ENCODE results near the gene CEBPB.
"Not testable (repeated sequence)": the region's sequence is repeated elsewhere in the genome, so short reads cannot be mapped to it uniquely, and the experiment has no call there.

CEBPB gene

DNA sequence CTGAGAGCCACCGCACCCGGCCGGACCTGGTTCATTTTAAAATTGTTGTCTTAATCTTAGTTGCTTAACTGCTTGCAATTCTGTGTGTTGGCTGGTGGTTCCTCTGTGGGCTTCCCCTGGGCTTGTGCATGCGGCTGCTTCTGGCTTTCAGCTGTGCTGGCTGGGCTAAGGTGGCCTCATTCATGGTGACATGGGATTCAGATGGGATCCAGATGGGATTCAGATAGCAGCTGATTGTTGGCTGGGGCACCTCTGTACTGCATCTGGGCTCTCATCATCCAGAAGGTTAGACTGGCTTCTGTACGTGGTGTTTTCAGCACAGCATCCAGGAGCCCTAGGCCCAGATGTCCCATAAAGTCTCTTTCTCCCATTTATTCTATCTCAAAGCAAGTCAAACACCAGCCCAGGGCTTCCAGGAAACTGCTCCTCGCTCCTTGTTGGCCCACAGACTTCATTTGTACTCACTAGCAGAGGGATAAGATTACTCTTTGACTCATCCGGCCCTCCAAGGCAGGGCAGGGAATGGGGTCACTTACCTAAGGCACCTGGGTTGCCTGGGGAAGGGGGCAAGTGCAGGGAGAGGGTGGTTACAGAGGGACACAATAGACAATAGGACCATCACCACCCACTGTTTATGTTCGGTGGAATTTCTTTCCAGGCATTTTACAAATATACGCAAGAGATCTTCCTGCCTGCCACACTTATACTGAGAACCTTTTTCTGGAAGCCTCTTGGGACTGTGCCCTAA lies 26.9 kb upstream of the CEBPB start:
- H3K27ac ChIP-seq = peak overlapping the region in 1 of 11 experiments; percentile 6; a peak in 1 of 22 replicates
- H3K36me3 ChIP-seq = no peaks in the 10 kb centered on the region
- H3K9ac ChIP-seq = peak overlapping the region in 1 of 11 experiments; percentile 5; a peak in 2 of 22 replicates

DNA sequence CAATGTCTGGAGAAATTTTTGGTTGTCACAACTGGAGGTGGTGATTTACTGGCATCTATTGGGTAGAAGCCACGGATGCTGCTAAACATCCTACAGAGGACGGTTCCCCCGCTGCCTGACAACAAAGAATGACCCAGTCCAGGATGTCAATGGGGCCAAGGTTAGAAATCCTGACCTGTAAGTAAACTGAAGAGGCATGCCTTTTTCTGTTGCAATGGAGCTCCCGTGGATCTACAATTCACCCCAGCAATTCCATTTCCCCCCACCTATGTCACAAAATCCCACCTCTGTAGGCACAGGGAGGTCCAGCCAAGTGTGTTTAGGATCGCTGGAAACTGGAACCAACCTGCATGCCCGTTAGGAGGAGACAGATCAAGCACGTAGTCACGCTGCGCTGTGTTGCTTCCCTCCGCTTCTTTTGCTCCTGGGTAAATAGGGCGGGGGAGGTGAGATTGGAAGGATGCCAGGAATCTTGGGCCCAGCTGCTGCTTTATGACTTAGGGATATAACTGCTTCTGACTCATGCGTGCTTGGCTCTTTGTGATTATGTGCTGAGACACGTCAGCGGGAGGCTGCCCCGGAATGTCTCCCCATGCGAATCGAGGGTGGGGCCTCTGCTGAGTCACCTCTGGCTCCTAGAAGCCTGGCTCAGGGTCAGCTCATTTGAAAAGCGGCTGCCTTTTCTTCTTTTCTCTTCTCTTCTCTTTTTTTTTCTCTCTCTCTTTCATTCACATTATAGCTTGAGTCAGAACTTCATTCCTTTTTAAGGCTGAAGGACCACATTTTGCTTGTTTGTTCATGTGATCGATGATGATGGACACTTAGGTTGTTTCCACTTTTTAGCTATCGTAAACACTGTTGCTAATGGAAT lies 24.7 kb upstream of the CEBPB start:
- Histone ChIP-seq H3K27ac (peak overlapping the region in 10 of 11 experiments; percentile 49 to 79 (median 76); a peak in 21 of 22 replicates), H3K4me2 (peak overlapping the region; percentile 80 to 95 (median 83)), H3K36me3 (no peaks in the 10 kb centered on the region), H3K27me3 (no peaks in the 10 kb centered on the region), H3K4me3 (peak overlapping the region; percentile 16 to 60 (median 40); a peak in 13 of 20 replicates), H4K20me1 (no peaks in the 10 kb centered on the region), H3K4me1 (peaks cover 17 to 23% (median 21%) of the 10 kb centered on the region in 10 experiments), H3K9ac (peak overlapping the region; percentile 33 to 73 (median 70); a peak in 21 of 22 replicates), H3K9me3 (replicated peaks in 1 of 11) (no peaks in the 10 kb centered on the region)
- 0 out of 22 replicates have a peak, but pooled peaks of 1 of the 11 experiments have one; percentile 15 for TF ChIP-seq Cebpa-rat (IDR thresholded peaks at IDR 0.05)

More for the DNA sequence above, 26.9 kb upstream of the CEBPB start:
- H3K4me1 ChIP-seq = peaks cover 29 to 37% (median 35%) of the 10 kb centered on the region in 10 experiments
- H3K4me3 ChIP-seq = no peak overlapping the region
- H3K27me3 ChIP-seq = no peaks in the 10 kb centered on the region
- no peaks in the 10 kb centered on the region for H3K9me3 ChIP-seq (replicated peaks in 1 of 11)
- no peaks in the 10 kb centered on the region for H4K20me1 ChIP-seq
- H3K4me2 ChIP-seq = no peak overlapping the region
- TF ChIP-seq Cebpa-rat (IDR thresholded peaks at IDR 0.05) = no peak

DNA sequence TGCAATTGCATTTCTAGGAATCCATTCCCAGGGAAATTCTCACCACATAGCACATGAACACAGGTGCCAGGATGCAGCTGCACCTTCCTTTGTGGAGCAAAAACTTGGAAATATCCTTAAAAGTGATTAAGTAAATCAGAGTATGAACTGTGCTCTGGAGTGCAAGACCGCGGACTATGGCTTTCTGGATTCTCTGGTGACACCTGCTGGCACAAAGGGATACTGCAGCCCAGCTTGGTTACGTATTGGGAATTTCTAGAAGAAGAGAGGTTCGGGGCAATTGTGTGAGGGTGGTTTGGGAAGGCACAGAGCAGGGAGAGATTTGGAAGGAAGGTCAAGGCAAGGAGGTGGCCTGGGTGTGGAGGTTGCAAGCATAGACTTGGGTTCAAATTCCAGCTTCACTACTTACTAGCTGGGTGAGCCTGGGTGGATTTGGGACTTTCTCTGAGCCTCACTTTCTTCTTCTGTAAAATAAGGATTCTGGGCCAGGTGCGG lies 21.3 kb upstream of the CEBPB start:
- Histone ChIP-seq H3K4me3 (no peak overlapping the region), H3K36me3 (no peaks in the 10 kb centered on the region), H3K27me3 (peaks cover 14 to 23% (median 16%) of the 10 kb centered on the region in 11 experiments; a peak in 21 of 22 replicates), H3K4me1 (peaks cover 17 to 32% (median 28%) of the 10 kb centered on the region in 10 experiments), H3K27ac (no peak overlapping the region), H3K9me3 (replicated peaks in 1 of 11) (no peaks in the 10 kb centered on the region), H3K4me2 (no peak overlapping the region), H3K9ac (no peak overlapping the region), H4K20me1 (no peaks in the 10 kb centered on the region)
- no peak for TF ChIP-seq Cebpa-rat (IDR thresholded peaks at IDR 0.05)

DNA sequence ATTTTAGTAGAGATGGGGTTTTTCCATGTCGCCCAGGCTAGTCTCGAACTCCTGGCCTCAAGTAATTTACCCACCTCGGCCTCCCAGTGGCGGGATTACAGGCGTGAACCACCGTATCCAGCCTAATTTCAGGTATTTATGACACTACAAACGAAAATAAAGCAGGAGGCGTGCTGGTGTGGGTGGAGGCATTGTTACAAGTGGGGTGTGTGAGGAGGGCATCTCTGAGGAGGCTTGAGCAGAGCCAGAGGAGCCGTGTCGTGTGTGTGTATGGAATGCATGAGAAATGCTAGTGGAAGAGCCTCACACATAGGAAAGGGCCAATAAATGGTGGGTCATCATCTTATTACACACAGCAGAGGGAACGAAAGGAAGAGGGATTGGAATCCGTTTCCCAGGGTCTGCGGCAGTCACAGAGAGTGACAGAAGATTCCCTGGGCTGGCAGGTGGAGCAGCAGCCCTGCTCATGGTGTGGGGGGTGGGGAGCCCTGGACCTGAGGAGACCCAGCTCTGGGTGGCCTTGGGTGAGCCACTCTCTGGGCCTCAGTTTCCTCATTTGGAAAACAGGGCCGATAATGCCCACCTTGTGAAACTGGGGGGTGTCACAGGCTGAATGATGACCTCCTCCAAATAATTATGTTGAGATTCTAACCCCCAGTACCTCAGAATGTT lies 19.9 kb upstream of the CEBPB start:
- peaks cover 14 to 23% (median 16%) of the 10 kb centered on the region in 11 experiments; a peak in 21 of 22 replicates for H3K27me3 ChIP-seq

DNA sequence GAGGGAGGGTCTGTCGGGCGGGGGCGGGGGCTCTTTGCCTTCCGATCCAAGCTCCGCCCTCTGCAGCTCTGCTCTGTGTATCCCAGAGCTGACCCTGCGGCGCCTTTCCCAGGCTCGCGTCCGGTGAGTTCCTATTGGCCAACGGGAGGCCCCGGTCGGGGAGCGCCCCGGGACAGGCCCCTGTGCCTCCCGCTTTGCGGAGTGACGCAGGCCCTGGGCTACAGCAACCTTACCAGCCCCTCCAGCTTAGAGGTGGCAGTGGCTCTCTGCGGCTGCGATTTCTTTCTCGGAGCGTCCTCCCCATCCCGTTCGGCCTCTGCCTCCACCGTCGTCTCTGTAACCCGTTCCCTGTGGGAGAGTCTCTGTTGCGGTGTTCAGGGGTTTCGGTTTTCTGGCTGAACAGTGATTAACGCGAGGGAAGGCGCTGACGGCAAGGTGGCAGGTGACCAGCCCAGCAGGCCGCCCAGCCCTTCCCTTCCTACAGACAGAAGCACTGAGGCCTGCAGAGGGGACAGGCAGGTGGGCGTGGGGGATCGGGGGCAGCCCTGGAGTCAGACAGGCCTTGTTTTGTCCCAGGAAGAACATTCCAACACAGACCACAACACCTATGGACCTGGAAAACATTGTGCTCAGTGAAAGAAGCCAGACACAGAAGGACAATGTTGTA lies 18.1 kb upstream of the CEBPB start:
- no peak for TF ChIP-seq Cebpa-rat (IDR thresholded peaks at IDR 0.05)
- H3K27me3 ChIP-seq = peaks cover 14 to 23% (median 16%) of the 10 kb centered on the region in 11 experiments; a peak in 21 of 22 replicates
- peak overlapping the region in 3 of 10 experiments; percentile 27 to 50 (median 34); a peak in 4 of 20 replicates for H3K4me3 ChIP-seq
- H3K27ac ChIP-seq = no peak overlapping the region
- no peaks in the 10 kb centered on the region for H3K9me3 ChIP-seq (replicated peaks in 1 of 11)
- no peaks in the 10 kb centered on the region for H3K36me3 ChIP-seq
- H3K9ac ChIP-seq = peak overlapping the region in 3 of 11 experiments; percentile 16 to 36 (median 32); a peak in 2 of 22 replicates
- H3K4me1 ChIP-seq = peaks cover 0 to 9% (median 7%) of the 10 kb centered on the region in 10 experiments; a peak in 11 of 20 replicates
- H4K20me1 ChIP-seq = no peaks in the 10 kb centered on the region
- H3K4me2 ChIP-seq = peak overlapping the region; percentile 34 to 69 (median 48); a peak in 20 of 22 replicates

More for the DNA sequence above, 19.9 kb upstream of the CEBPB start:
- Histone ChIP-seq H4K20me1 (no peaks in the 10 kb centered on the region), H3K4me2 (no peak overlapping the region), H3K36me3 (no peaks in the 10 kb centered on the region), H3K9ac (no peak overlapping the region), H3K9me3 (replicated peaks in 1 of 11) (no peaks in the 10 kb centered on the region), H3K27ac (no peak overlapping the region), H3K4me1 (peaks cover 12 to 24% (median 21%) of the 10 kb centered on the region in 10 experiments), H3K4me3 (no peak overlapping the region)
- no peak for TF ChIP-seq Cebpa-rat (IDR thresholded peaks at IDR 0.05)

DNA sequence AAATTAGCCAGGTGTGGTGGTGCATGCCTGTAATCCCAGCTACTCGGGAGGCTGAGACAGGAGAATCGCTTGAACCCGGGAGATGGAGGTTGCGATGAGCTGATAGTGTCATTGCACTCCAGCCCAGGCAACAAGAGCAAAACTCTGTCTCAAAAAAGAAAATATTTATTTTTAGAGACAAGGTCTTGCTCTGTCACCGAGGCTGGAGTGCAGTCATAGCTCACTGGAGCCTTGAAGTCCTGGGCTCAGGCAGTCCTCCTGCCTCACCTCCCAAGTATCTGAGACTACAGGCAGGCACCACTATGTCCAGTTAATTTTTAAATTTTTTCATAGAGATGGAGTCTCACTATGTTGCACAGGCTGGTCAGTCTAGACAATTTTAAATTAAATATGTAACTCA lies 16.2 kb upstream of the CEBPB start:
- no peak for TF ChIP-seq Cebpa-rat (IDR thresholded peaks at IDR 0.05)
- Histone ChIP-seq H3K4me2 (no peak overlapping the region), H3K4me3 (no peak overlapping the region), H3K9me3 (replicated peaks in 1 of 11) (no peaks in the 10 kb centered on the region), H4K20me1 (no peaks in the 10 kb centered on the region), H3K36me3 (no peaks in the 10 kb centered on the region), H3K27ac (no peak overlapping the region), H3K27me3 (peaks cover 14 to 23% (median 16%) of the 10 kb centered on the region in 11 experiments; a peak in 21 of 22 replicates), H3K4me1 (peaks cover 0 to 9% (median 7%) of the 10 kb centered on the region in 10 experiments; a peak in 11 of 20 replicates), H3K9ac (no peak overlapping the region)

DNA sequence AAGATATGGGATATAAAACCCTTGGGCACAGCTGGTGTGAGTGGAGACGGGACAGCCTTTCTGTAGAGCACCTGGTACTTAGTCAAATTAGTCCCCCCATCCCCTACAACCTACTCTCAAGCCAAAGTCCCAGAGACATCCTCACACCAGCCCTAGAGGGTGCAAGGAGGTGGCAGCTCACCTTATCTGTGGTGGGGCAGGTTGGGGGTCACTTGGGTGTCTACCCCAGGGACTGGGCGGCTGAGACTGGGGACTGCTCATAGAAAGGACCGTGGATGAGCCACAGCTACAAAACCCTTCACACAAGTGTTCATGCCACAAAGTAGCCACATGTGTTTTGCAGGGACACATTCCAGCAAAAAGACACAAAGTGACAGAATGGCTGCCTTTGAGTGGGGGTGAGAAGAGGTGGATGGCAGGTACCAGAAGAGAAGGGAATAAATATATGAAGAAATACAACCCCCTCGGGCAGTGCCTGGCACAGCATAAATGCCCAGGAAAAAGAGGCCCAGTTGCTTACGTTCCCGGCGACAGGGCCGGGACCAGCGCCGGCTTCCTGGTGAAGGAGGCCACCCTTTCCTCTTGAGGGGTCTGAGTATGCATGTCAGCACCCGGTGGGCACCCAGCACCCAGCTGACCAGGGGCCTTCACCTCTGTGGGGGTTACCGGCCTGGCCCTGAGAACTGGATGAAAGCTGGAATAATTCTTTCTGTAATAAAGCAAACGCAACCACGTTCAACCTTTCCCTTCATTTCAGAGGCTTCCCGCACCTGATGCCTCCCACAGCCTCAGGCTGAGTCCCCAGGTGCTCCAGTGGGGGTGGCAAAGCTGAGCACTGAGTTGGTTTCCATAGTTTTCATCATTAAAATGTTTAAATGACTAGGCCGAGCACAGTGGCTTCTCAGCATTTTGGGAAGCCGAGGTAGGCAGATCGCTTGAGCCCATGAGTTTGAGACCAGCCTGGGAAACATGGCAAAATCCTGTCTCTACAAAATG lies 14.4 kb upstream of the CEBPB start:
- no peak for TF ChIP-seq Cebpa-rat (IDR thresholded peaks at IDR 0.05)
- H3K9me3 ChIP-seq (replicated peaks in 1 of 11) = no peaks in the 10 kb centered on the region
- no peak overlapping the region for H3K27ac ChIP-seq
- no peaks in the 10 kb centered on the region for H4K20me1 ChIP-seq
- peaks cover 0 to 9% (median 7%) of the 10 kb centered on the region in 10 experiments; a peak in 11 of 20 replicates for H3K4me1 ChIP-seq
- no peak overlapping the region for H3K9ac ChIP-seq
- no peak overlapping the region for H3K4me2 ChIP-seq
- H3K4me3 ChIP-seq = no peak overlapping the region
- H3K27me3 ChIP-seq = peaks cover 14 to 23% (median 16%) of the 10 kb centered on the region in 11 experiments; a peak in 21 of 22 replicates
- H3K36me3 ChIP-seq = no peaks in the 10 kb centered on the region

DNA sequence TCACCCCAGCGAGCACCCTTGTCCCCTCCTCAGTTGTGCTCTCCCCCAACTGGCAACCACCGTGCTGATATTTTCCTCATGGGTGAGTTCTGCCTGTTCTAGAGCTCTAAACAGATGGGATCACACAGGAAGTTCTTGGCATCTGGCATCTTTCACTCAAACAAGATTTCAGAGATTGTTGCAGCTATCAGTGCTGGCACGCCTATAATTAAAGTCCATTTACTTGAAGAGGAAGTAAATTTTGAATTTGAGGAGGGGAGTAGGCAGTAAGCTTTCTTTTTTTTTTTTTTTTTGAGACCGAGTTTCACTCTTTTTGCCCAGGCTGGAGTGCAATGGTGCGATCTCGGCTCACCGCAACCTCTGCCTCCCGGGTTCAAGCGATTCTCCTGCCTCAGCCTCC lies 12.0 kb upstream of the CEBPB start:
- not testable (repeated sequence) for H3K27me3 ChIP-seq; H3K4me2 ChIP-seq; H3K9ac ChIP-seq; H4K20me1 ChIP-seq; H3K9me3 ChIP-seq (replicated peaks in 1 of 11); H3K4me3 ChIP-seq; H3K27ac ChIP-seq; H3K36me3 ChIP-seq; H3K4me1 ChIP-seq
